CD14-positive monocyte (primary cell): ENCODE measurements around the gene GLB1L. TPM values are rescaled to one million over a fixed set of nuclear protein-coding genes. Genes with fewer than 3 reads are reported as not detected.
"Not testable (repeated sequence)": the region's sequence is repeated elsewhere in the genome, so short reads cannot be mapped to it uniquely, and the experiment has no call there.

Source experiments
- DNase-seq, 3 donors: peaks; one replicate each; pipeline ENCODE4 v3.0.0-alpha.2; 2011 to 2022
- H2AFZ ChIP-seq: 2 replicates; pipeline ENCODE4 v1.6.0; 2012; ENCODE audit warnings: mild to moderate bottlenecking, low read depth, low read length, inconsistent platforms; ENCODE audit not compliant: insufficient read depth, poor library complexity, severe bottlenecking
- H3K27ac ChIP-seq, 2 donors: 1 replicate in 1 of 2; 2 replicates in 1 of 2; pipeline ENCODE4 v1.5.1; 2012 to 2013; ENCODE audit warnings: low read length in 2 of 2, control low read depth in 1 of 2, inconsistent platforms in 1 of 2, low read depth in 1 of 2, mild to moderate bottlenecking in 1 of 2
- H3K27me3 ChIP-seq, 2 donors: one replicate each; pipeline versions ENCODE4 v1.6.0 to v1.6.1; 2011 to 2013; ENCODE audit warnings: low read length in 2 of 2; ENCODE audit not compliant: control insufficient read depth in 2 of 2, insufficient read depth in 2 of 2
- H3K36me3 ChIP-seq, 2 donors: replicated peaks in 1 of 2; 1 replicate in 1 of 2; 2 replicates in 1 of 2; pipeline versions ENCODE4 v1.5.1 to v1.6.1; 2012 to 2013; ENCODE audit warnings: low read length in 2 of 2, control low read depth in 1 of 2, inconsistent platforms in 1 of 2, mild to moderate bottlenecking in 1 of 2; ENCODE audit not compliant: insufficient read depth in 2 of 2, control insufficient read depth in 1 of 2
- H3K4me1 ChIP-seq, 2 donors: 1 replicate in 1 of 2; 2 replicates in 1 of 2; pipeline versions ENCODE4 v1.5.1 to v1.6.1; 2012 to 2013; ENCODE audit warnings: low read length in 2 of 2, control low read depth in 1 of 2, inconsistent platforms in 1 of 2, mild to moderate bottlenecking in 1 of 2, moderate library complexity in 1 of 2; ENCODE audit not compliant: insufficient read depth in 2 of 2, control insufficient read depth in 1 of 2
- H3K4me2 ChIP-seq: replicated peaks from 2 replicates; pipeline ENCODE3; 2012; ENCODE audit warnings: low read length, moderate library complexity, mild to moderate bottlenecking; ENCODE audit not compliant: poor library complexity, severe bottlenecking; ENCODE audit errors: extremely low read depth
- H3K4me3 ChIP-seq, 3 experiments: fragments of 200-600 bp in 1 of 3; sonication (generic) in 1 of 3; replicated peaks in 1 of 3; 1 replicate in 2 of 3; 2 replicates in 1 of 3; pipeline ENCODE4 v1.5.1; 2011 to 2013; ENCODE audit warnings: low read length in 3 of 3, mild to moderate bottlenecking in 3 of 3, control low read depth in 2 of 3, low read depth in 2 of 3, inconsistent platforms in 1 of 3, moderate library complexity in 1 of 3
- H3K79me2 ChIP-seq: 2 replicates; pipeline ENCODE4 v1.6.0; 2012; ENCODE audit warnings: mild to moderate bottlenecking, control low read depth, inconsistent platforms, low read length, moderate library complexity; ENCODE audit not compliant: insufficient read depth
- H3K9ac ChIP-seq: 2 replicates; pipeline ENCODE4 v1.6.0; 2017; ENCODE audit warnings: low read length, mild to moderate bottlenecking; ENCODE audit not compliant: insufficient read depth, poor library complexity, severe bottlenecking
- H3K9me3 ChIP-seq, 2 donors: replicated peaks in 1 of 2; 1 replicate in 1 of 2; 2 replicates in 1 of 2; pipeline versions ENCODE4 v1.5.1 to v1.6.1; 2012 to 2013; ENCODE audit warnings: low read length in 2 of 2, control low read depth in 1 of 2; ENCODE audit not compliant: control insufficient read depth in 1 of 2, insufficient read depth in 1 of 2
- H4K20me1 ChIP-seq: 2 replicates; pipeline ENCODE4 v1.6.0; 2012; ENCODE audit warnings: mild to moderate bottlenecking, low read length, control low read depth, moderate library complexity; ENCODE audit not compliant: insufficient read depth
- H3K27ac Mint-ChIP-seq, 7 donors: one replicate each; pipeline ENCODE4 v1.8.0; 2020; ENCODE audit warnings: mild to moderate bottlenecking in 7 of 7, mixed read lengths in 7 of 7, moderate library complexity in 6 of 7, inconsistent platforms in 2 of 7
- H3K27me3 Mint-ChIP-seq, 3 donors: one replicate each; pipeline ENCODE4 v1.8.0; 2021 to 2022; ENCODE audit warnings: low read depth in 3 of 3, mild to moderate bottlenecking in 3 of 3, mixed read lengths in 3 of 3, moderate library complexity in 3 of 3, inconsistent platforms in 1 of 3
- H3K36me3 Mint-ChIP-seq, 2 donors: one replicate each; pipeline ENCODE4 v1.8.0; 2020; ENCODE audit warnings: mixed read lengths in 2 of 2, inconsistent platforms in 1 of 2, mild to moderate bottlenecking in 1 of 2
- H3K4me1 Mint-ChIP-seq: one replicate; pipeline ENCODE4 v1.8.0; 2020; ENCODE audit warnings: mild to moderate bottlenecking, mixed read lengths
- H3K4me3 Mint-ChIP-seq, 2 donors: one replicate each; pipeline ENCODE4 v1.8.0; 2020; ENCODE audit warnings: mild to moderate bottlenecking in 2 of 2, mixed read lengths in 2 of 2, moderate library complexity in 1 of 2
- H3K9me3 Mint-ChIP-seq, 7 donors: one replicate each; pipeline ENCODE4 v1.8.0; 2020 to 2022; ENCODE audit warnings: mixed read lengths in 7 of 7, mild to moderate bottlenecking in 6 of 7, moderate library complexity in 6 of 7, inconsistent platforms in 2 of 7
- WGBS: methylation state at CpG from one replicate; pipeline ENCODE4 v1.1.5; 2013; ENCODE audit warnings: missing lambda C conversion rate; ENCODE audit not compliant: insufficient coverage; 5-methylcytosine and 5-hydroxymethylcytosine counted together
- intact Hi-C, 2 donors: fragments of 100-400 bp; cut with micrococcal nuclease; formaldehyde crosslinking; loops; one replicate each; pipeline versions ENCODE4 v1.15.0 to v1.15.1; 2023
- polyA plus RNA-seq, 3 donors: library from polyadenylated mRNA; depleted of rRNA in 1 of 3; unstranded in 2 of 3; stranded (reverse) in 1 of 3; fragments of 300-500 nt in 2 of 3; fragments of >200 nt in 1 of 3; fragmentation: Illumina TruSeq in 2 of 3; gene quantifications; 1 replicate in 2 of 3; 2 replicates in 1 of 3; pipeline ENCODE4 v1.2.3, GENCODE V29; 2012 to 2021
- TF ChIP-seq, protein P1 (sequence below): fragments of 200-600 bp; IDR thresholded peaks from one replicate; pipeline ENCODE4 v1.8.0; 2022; ENCODE audit warnings: antibody characterized with exemption, mild to moderate bottlenecking

GLB1L gene
- polyA plus RNA-seq, 3 donors = 4.0 to 11.7 (median 7.7) TPM

DNA sequence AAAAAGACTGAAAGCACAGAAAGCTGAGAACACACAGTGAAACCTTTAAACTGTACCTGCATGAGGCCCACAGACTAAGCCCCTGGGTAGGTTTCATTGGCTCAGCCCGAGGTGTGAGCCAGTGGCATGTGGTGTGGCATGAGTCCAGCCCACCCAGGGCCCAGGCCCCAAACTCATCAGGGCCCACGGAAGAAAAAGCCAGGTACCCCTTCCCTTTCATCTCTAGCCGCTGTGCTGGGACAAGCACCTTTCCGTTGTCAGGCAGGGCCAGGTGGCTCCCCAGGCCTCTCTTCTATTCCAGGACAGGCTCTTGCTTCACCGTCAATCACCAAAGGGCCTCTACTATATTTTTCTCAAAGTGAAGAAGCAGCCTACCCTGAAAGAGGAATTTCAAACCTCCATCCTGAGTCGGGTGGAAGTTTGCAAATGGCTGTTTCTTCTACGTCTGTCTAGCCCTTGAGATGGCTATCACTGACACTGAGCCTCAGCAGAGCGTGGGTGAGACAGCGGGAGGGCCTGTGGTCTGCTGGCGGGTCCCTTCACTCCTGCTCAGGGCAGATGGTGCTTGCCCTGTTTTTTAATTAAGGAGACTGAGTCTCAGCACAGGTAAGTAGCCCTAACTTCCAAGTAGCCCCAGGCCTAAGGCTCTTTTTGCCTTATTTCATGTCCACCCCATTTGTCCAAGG is 42.5 kb upstream of the GLB1L start:
- intact Hi-C loops = no loop called here
- Mint-ChIP-seq H3K9me3 (peaks cover 0 to 1% (median 0%) of the 10 kb centered on the region in 7 donors), H3K27ac (peak overlapping the region in 1 of 7 donors; percentile 57), H3K36me3 (peaks cover 34 to 35% of the 10 kb centered on the region in 2 donors), H3K27me3 (peaks cover 1 to 11% (median 8%) of the 10 kb centered on the region in 3 donors), H3K4me1 (peaks cover 2% of the 10 kb centered on the region), H3K4me3 (no peak overlapping the region)
- no peaks in the 10 kb centered on the region for H3K4me1 ChIP-seq
- no peak overlapping the region for H3K4me2 ChIP-seq
- no peaks in the 10 kb centered on the region for H3K9me3 ChIP-seq
- no peaks in the 10 kb centered on the region for H3K27me3 ChIP-seq
- H3K27ac ChIP-seq = no peak overlapping the region
- peaks cover 31 to 34% of the 10 kb centered on the region in 2 donors for H3K36me3 ChIP-seq
- no peaks in the 10 kb centered on the region for H3K79me2 ChIP-seq
- H3K9ac ChIP-seq = no peak overlapping the region
- TF ChIP-seq, protein P1, sequence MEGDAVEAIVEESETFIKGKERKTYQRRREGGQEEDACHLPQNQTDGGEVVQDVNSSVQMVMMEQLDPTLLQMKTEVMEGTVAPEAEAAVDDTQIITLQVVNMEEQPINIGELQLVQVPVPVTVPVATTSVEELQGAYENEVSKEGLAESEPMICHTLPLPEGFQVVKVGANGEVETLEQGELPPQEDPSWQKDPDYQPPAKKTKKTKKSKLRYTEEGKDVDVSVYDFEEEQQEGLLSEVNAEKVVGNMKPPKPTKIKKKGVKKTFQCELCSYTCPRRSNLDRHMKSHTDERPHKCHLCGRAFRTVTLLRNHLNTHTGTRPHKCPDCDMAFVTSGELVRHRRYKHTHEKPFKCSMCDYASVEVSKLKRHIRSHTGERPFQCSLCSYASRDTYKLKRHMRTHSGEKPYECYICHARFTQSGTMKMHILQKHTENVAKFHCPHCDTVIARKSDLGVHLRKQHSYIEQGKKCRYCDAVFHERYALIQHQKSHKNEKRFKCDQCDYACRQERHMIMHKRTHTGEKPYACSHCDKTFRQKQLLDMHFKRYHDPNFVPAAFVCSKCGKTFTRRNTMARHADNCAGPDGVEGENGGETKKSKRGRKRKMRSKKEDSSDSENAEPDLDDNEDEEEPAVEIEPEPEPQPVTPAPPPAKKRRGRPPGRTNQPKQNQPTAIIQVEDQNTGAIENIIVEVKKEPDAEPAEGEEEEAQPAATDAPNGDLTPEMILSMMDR = no peak
- peaks cover 5% of the 10 kb centered on the region for H4K20me1 ChIP-seq
- H2AFZ ChIP-seq = no peak overlapping the region
- 72% methylated on average over 8 of the region's 10 CpGs for WGBS
- no peak for DNase-seq
- H3K4me3 ChIP-seq = no peak overlapping the region

DNA sequence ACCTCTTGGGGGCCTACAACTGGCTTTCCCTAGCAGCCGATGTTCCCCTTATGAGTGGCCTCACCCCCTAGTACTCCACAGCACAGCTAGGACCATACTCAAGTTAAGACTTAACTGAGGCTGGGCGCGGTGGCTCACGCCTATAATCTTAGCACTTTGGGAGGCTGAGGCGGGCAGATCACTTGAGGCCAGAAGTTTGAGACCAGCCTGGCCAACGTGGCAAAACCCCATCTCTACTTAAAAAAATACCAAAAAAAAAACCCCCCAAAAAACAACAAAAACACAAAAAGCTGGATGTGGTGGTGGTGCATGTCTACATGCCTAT is 41.8 kb upstream of the GLB1L start:
- H3K27me3 ChIP-seq, H4K20me1 ChIP-seq, H3K9me3 ChIP-seq, H3K27ac ChIP-seq, H3K27me3 Mint-ChIP-seq, H3K9me3 Mint-ChIP-seq, H3K4me3 ChIP-seq, H3K27ac Mint-ChIP-seq, H3K4me3 Mint-ChIP-seq, H3K79me2 ChIP-seq, intact Hi-C loops, H3K4me1 Mint-ChIP-seq, DNase-seq, H2AFZ ChIP-seq, H3K9ac ChIP-seq, H3K4me1 ChIP-seq, H3K4me2 ChIP-seq: not testable (repeated sequence)
- 93% methylated on average over 1 of the region's 6 CpGs for WGBS
- peaks cover 41% of the 10 kb centered on the region in 2 donors for H3K36me3 Mint-ChIP-seq
- peaks cover 38 to 39% of the 10 kb centered on the region in 2 donors for H3K36me3 ChIP-seq
